H1 (cell line): ENCODE results near the gene ZNF561. TPM values are rescaled to one million over a fixed set of nuclear protein-coding genes. Genes with fewer than 3 reads are reported as not detected.
"Not testable (repeated sequence)": the region's sequence is repeated elsewhere in the genome, so short reads cannot be mapped to it uniquely, and the experiment has no call there.

Experiments used
- CTCF ChIA-PET: fragments of 300-600 bp; sonication (Branson Sonifier 250); formaldehyde crosslinking; loops from one replicate; lab custom pipeline; 2021; ENCODE audit not compliant: partially characterized antibody; lab: Charles Lee
- POLR2A ChIA-PET: fragments of 300-600 bp; sonication (Branson Sonifier 250); formaldehyde crosslinking; loops from one replicate; lab custom pipeline; 2021; ENCODE audit warnings: inconsistent platforms; ENCODE audit not compliant: partially characterized antibody; lab: Charles Lee
- DNase-seq, 2 experiments: peaks; one replicate each; pipeline versions ENCODE4 v3.0.0 to v3.0.0-alpha.2; 2010 to 2022; ENCODE audit warnings: low spot score in 2 of 2, low read depth in 1 of 2, mixed read lengths in 1 of 2
- FAIRE-seq: peaks from 2 replicates; lab custom pipeline; 2011; peaks lifted over from hg19 to GRCh38; lab: Jason Lieb, UNC
- H2AFZ ChIP-seq: 2 replicates; pipeline ENCODE4 v1.8.1; 2012; ENCODE audit warnings: low read length, inconsistent platforms
- H2AK5ac ChIP-seq: 2 replicates; pipeline ENCODE4 v1.6.1; 2013; ENCODE audit warnings: low read depth, low read length
- H2BK120ac ChIP-seq: replicated peaks from 2 replicates; pipeline ENCODE3; 2013; ENCODE audit warnings: low read depth, low read length, inconsistent platforms
- H2BK12ac ChIP-seq: 2 replicates; pipeline ENCODE4 v1.6.1; 2013; ENCODE audit warnings: low read depth, low read length
- H2BK15ac ChIP-seq: 2 replicates; pipeline ENCODE4 v1.6.1; 2013; ENCODE audit warnings: low read length
- H2BK20ac ChIP-seq: 2 replicates; pipeline ENCODE4 v1.6.1; 2013; ENCODE audit warnings: low read length
- H2BK5ac ChIP-seq: 2 replicates; pipeline ENCODE4 v1.6.1; 2013; ENCODE audit warnings: low read depth, low read length
- H3K14ac ChIP-seq: 2 replicates; pipeline ENCODE4 v1.6.1; 2013; ENCODE audit warnings: inconsistent platforms; ENCODE audit not compliant: insufficient read length
- H3K18ac ChIP-seq: 2 replicates; pipeline ENCODE4 v1.6.1; 2013; ENCODE audit warnings: low read length; ENCODE audit errors: extremely low read depth
- H3K23ac ChIP-seq: 2 replicates; pipeline ENCODE4 v1.6.1; 2013; ENCODE audit warnings: inconsistent platforms; ENCODE audit not compliant: insufficient read length
- H3K23me2 ChIP-seq: 2 replicates; pipeline ENCODE4 v1.6.1; 2013; ENCODE audit warnings: low read depth, low read length
- H3K27ac ChIP-seq: 2 replicates; pipeline ENCODE4 v1.6.1; 2011; ENCODE audit warnings: low read depth, low read length, inconsistent platforms
- H3K27me3 ChIP-seq, 4 experiments: replicated peaks in 1 of 4; 1 replicate in 1 of 4; 2 replicates in 3 of 4; pipeline versions ENCODE4 v1.6.1 to v1.8.1; 2011 to 2013; ENCODE audit warnings: low read length in 3 of 4, mild to moderate bottlenecking in 3 of 4, inconsistent platforms in 2 of 4, mixed read lengths in 2 of 4, moderate library complexity in 1 of 4; ENCODE audit not compliant: control insufficient read depth in 3 of 4, insufficient read depth in 3 of 4; ENCODE audit errors: extremely low read depth in 1 of 4
- H3K36me3 ChIP-seq, 4 experiments: 2 replicates each; pipeline versions ENCODE4 v1.6.1 to v1.8.1; 2011 to 2013; ENCODE audit warnings: mild to moderate bottlenecking in 4 of 4, low read length in 3 of 4, moderate library complexity in 2 of 4, control low read depth in 1 of 4, inconsistent platforms in 1 of 4; ENCODE audit not compliant: insufficient read depth in 4 of 4, control insufficient read depth in 2 of 4
- H3K4ac ChIP-seq: replicated peaks from 2 replicates; pipeline ENCODE3; 2013; ENCODE audit warnings: low read length, low read depth, mixed read lengths, inconsistent platforms; ENCODE audit not compliant: insufficient read length
- H3K4me1 ChIP-seq, 4 experiments: replicated peaks in 1 of 4; 1 replicate in 1 of 4; 2 replicates in 3 of 4; pipeline versions ENCODE4 v1.6.1 to v1.8.1; 2011 to 2013; ENCODE audit warnings: low read length in 3 of 4, inconsistent platforms in 2 of 4, mixed read lengths in 1 of 4; ENCODE audit not compliant: insufficient read depth in 4 of 4, control insufficient read depth in 3 of 4
- H3K4me2 ChIP-seq, 2 experiments: 2 replicates each; pipeline versions ENCODE4 v1.6.1 to v1.8.1; 2011 to 2013; ENCODE audit warnings: low read depth in 2 of 2, low read length in 2 of 2, control low read depth in 1 of 2, inconsistent platforms in 1 of 2, mild to moderate bottlenecking in 1 of 2; ENCODE audit not compliant: insufficient read depth in 1 of 2
- H3K4me3 ChIP-seq, 4 experiments: fragments of 200-600, 300-600 bp in 1 of 4; sonication (generic), shearing (Covaris generic), sonication (Bioruptor Twin) in 1 of 4; 2 replicates each; pipeline versions ENCODE4 v1.5.1 to v1.8.1; 2011 to 2016; ENCODE audit warnings: low read length in 4 of 4, low read depth in 3 of 4, control low read depth in 2 of 4, inconsistent platforms in 2 of 4, mild to moderate bottlenecking in 2 of 4, mixed read lengths in 1 of 4, moderate library complexity in 1 of 4; ENCODE audit not compliant: insufficient read depth in 2 of 4; ENCODE audit errors: extremely low read depth in 1 of 4
- H3K56ac ChIP-seq: replicated peaks from 2 replicates; pipeline ENCODE3; 2013; ENCODE audit warnings: low read depth, mild to moderate bottlenecking, mixed read lengths, low read length, inconsistent platforms; ENCODE audit not compliant: insufficient read length
- H3K79me1 ChIP-seq: 2 replicates; pipeline ENCODE4 v1.6.1; 2013; ENCODE audit warnings: low read depth, low read length, control low read depth
- H3K79me2 ChIP-seq, 2 experiments: 2 replicates each; pipeline versions ENCODE4 v1.6.1 to v1.8.1; 2012 to 2013; ENCODE audit warnings: low read length in 2 of 2, mild to moderate bottlenecking in 2 of 2, inconsistent platforms in 1 of 2; ENCODE audit not compliant: insufficient read depth in 2 of 2, control insufficient read depth in 1 of 2
- H3K9ac ChIP-seq, 4 experiments: replicated peaks in 1 of 4; 1 replicate in 1 of 4; 2 replicates in 3 of 4; pipeline versions ENCODE4 v1.6.1 to v1.8.1; 2011 to 2013; ENCODE audit warnings: low read depth in 3 of 4, low read length in 3 of 4, control low read depth in 2 of 4, mild to moderate bottlenecking in 2 of 4, moderate library complexity in 2 of 4, inconsistent platforms in 1 of 4; ENCODE audit errors: extremely low read depth in 1 of 4
- H3K9me3 ChIP-seq, 2 experiments: 2 replicates each; pipeline versions ENCODE4 v1.6.1 to v1.8.1; 2012 to 2013; ENCODE audit warnings: mild to moderate bottlenecking in 2 of 2, moderate library complexity in 2 of 2, control low read depth in 1 of 2, inconsistent platforms in 1 of 2, low read depth in 1 of 2, low read length in 1 of 2, mixed read lengths in 1 of 2; ENCODE audit not compliant: insufficient read depth in 2 of 2
- H4K20me1 ChIP-seq, 2 experiments: replicated peaks in 1 of 2; 2 replicates each; pipeline versions ENCODE3 to v1.8.1; 2011 to 2013; ENCODE audit warnings: inconsistent platforms in 2 of 2, low read length in 2 of 2, mild to moderate bottlenecking in 1 of 2; ENCODE audit not compliant: insufficient read depth in 2 of 2, control insufficient read depth in 1 of 2
- H4K5ac ChIP-seq: 2 replicates; pipeline ENCODE4 v1.6.1; 2013; ENCODE audit warnings: low read length, low read depth, mixed read lengths, inconsistent platforms; ENCODE audit not compliant: insufficient read length
- H4K8ac ChIP-seq: 2 replicates; pipeline ENCODE4 v1.8.0; 2013; ENCODE audit warnings: mild to moderate bottlenecking, moderate library complexity, low read length, inconsistent platforms; ENCODE audit not compliant: insufficient read depth; ENCODE audit errors: extremely low read depth
- H4K91ac ChIP-seq: replicated peaks from 2 replicates; pipeline ENCODE3; 2013; ENCODE audit warnings: low read length, mixed read lengths, inconsistent platforms; ENCODE audit not compliant: insufficient read length
- ZNF274 ChIP-seq: IDR thresholded peaks from 2 replicates; pipeline ENCODE4 v1.7.0; 2012; ENCODE audit warnings: low read length, borderline replicate concordance; ENCODE audit errors: extremely low read depth
- WGBS, 2 experiments: shearing (Covaris generic) in 1 of 2; methylation state at CpG; one replicate each; pipeline versions ENCODE4 v1.1.6 to v1.1.7; 2013 to 2015; ENCODE audit warnings: low lambda C conversion rate in 2 of 2, mixed read lengths in 2 of 2, inconsistent platforms in 1 of 2, low coverage in 1 of 2, missing lambda C conversion rate in 1 of 2; ENCODE audit not compliant: insufficient replicate concordance in 2 of 2, insufficient coverage in 1 of 2, insufficient read length in 1 of 2; ENCODE audit errors: extremely low coverage in 1 of 2, missing lambda C conversion rate in 1 of 2; 5-methylcytosine and 5-hydroxymethylcytosine counted together
- polyA plus RNA-seq, 7 experiments: library from polyadenylated mRNA; depleted of rRNA in 3 of 7; stranded (reverse) in 5 of 7; unstranded in 2 of 7; fragments of >200 nt in 5 of 7; fragments of 200-250 nt in 2 of 7; gene quantifications; 1 replicate in 5 of 7; 2 replicates in 1 of 7; 4 replicates in 1 of 7; pipeline versions ENCODE4 v1.2.1 to v1.2.3, GENCODE V29; 2011 to 2013; ENCODE audit warnings: missing spikeins in 2 of 7, mixed read lengths in 2 of 7
- total RNA-seq: library from RNA; stranded (reverse); fragmentation: NEBNext Ultra II Directional; extraction: Animal tissue kit (Norgen Biotek cat#: 25700); gene quantifications from 2 replicates; pipeline ENCODE4 v1.2.1, GENCODE V29; 2021

Gene ZNF561
- total and polyA plus RNA-seq, 2 of the 8 experiments (the other 6 are each of a cell fraction or from before 2014, with no cell fraction given), result 28.6 to 64.7 TPM

DNA sequence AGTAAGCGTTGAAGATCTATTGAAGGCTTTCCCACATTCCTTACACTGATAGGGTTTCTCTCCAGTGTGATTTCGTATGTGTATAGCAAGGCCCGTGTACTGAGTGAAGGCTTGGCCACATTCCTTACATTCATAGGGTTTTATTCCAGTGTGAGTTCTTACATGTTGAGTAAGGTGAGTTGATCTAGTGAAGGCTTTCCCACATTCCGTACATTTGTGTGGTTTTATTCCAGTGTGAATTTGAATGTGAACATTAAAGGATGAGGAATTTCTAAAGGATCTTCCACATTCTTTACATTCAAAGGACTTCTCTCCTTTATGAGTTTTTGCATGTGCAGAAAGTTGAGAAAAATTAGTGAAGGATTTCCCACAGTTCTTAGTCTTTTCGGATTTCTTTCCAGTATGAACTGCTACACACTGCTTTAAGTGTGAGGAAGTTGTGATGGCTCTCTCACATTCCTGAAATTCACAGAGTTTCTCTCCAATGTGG lies 32.1 kb upstream of the ZNF561 start:
- peaks cover 39 to 45% of the 10 kb centered on the region in 2 experiments for H3K9me3 ChIP-seq
- H3K79me1 ChIP-seq, H3K4me3 ChIP-seq, H4K8ac ChIP-seq, H3K27me3 ChIP-seq, H2AFZ ChIP-seq, H2BK20ac ChIP-seq, H3K23ac ChIP-seq, H3K56ac ChIP-seq, H3K23me2 ChIP-seq, DNase-seq, POLR2A ChIA-PET, H3K4me2 ChIP-seq, H2BK15ac ChIP-seq, FAIRE-seq, H2BK120ac ChIP-seq, H2BK5ac ChIP-seq, H4K20me1 ChIP-seq, H3K79me2 ChIP-seq, H3K4ac ChIP-seq, H3K18ac ChIP-seq, H3K4me1 ChIP-seq, H4K5ac ChIP-seq, H2BK12ac ChIP-seq, H4K91ac ChIP-seq, H3K9ac ChIP-seq, H3K27ac ChIP-seq, H3K14ac ChIP-seq, H2AK5ac ChIP-seq: not testable (repeated sequence)
- 90% methylated on average over 5 of the region's 5 CpGs; no CpG with 5 or more reads in 1 of the 2 experiments for WGBS, 2 experiments
- CTCF ChIA-PET, result interaction anchor here (0.7 kb wide), 1 partner anchor 20 kb away, joined by 3 read pairs; no protein-coding TSS in a partner anchor
- H3K36me3 ChIP-seq, result peaks cover 0 to 60% (median 19%) of the 10 kb centered on the region in 4 experiments; a peak in 6 of 8 replicates
- 0 out of 2 replicates have a peak, but pooled peaks have one; percentile 40 for TF ChIP-seq ZNF274
